A549 (cell line): ENCODE measurements around the gene UBQLN3. TPM values are rescaled to one million over a fixed set of nuclear protein-coding genes. Genes with fewer than 3 reads are reported as not detected.
A peak's percentile ranks its signal among the peaks of the same experiment; 100 is the strongest.

Experiments
- ATAC-seq, 2 experiments: fragments of 200-7000 bp in 1 of 2; fragments of >200 bp in 1 of 2; cut with Nextera tagmentation in 1 of 2; cut with Tn5 transposase in 1 of 2; 3 replicates each; pipeline versions ENCODE4 v1.8.0 to v1.9.1; 2018 to 2020; ENCODE audit warnings: mild to moderate bottlenecking in 1 of 2, moderate library complexity in 1 of 2
- CTCF ChIA-PET: fragments of 300-600 bp; sonication (Branson Sonifier 250); formaldehyde crosslinking; extraction: SDS; loops from one replicate; lab custom pipeline; 2021; ENCODE audit warnings: antibody characterized with exemption, inconsistent platforms; lab: Yijun Ruan, JAX
- POLR2A ChIA-PET: fragments of 350-600 bp; formaldehyde crosslinking; extraction: SDS; loops from one replicate; lab custom pipeline; 2021; ENCODE audit warnings: antibody characterized with exemption, inconsistent platforms; lab: Yijun Ruan, JAX
- DNase-seq, 2 experiments: peaks; one replicate each; pipeline versions ENCODE4 v3.0.0 to v3.0.0-alpha.2; 2011 to 2016; ENCODE audit warnings: low read depth in 1 of 2, low spot score in 1 of 2
- FAIRE-seq: peaks from 2 replicates; lab custom pipeline; 2011; peaks lifted over from hg19 to GRCh38; lab: Jason Lieb, UNC
- H3K27ac ChIP-seq, 2 experiments: fragments of >200 bp; sonication (Bioruptor Twin); formaldehyde crosslinking; 3 replicates each; pipeline ENCODE4 v1.5.1; 2016 to 2017
- H3K4me1 ChIP-seq: fragments of >200 bp; sonication (Bioruptor Twin); formaldehyde crosslinking; 3 replicates; pipeline ENCODE4 v1.6.1; 2016
- H3K4me2 ChIP-seq: fragments of >200 bp; sonication (Bioruptor Twin); formaldehyde crosslinking; 3 replicates; pipeline ENCODE4 v1.6.1; 2016
- H3K4me3 ChIP-seq: fragments of >200 bp; sonication (Bioruptor Twin); formaldehyde crosslinking; 3 replicates; pipeline ENCODE4 v1.5.1; 2016
- H3K9me3 ChIP-seq: fragments of >200 bp; sonication (Bioruptor Twin); formaldehyde crosslinking; 3 replicates; pipeline ENCODE4 v1.6.1; 2016
- CHD2 ChIP-seq: fragments of 150-350 bp; IDR thresholded peaks from 2 replicates; pipeline ENCODE4 v1.6.1; 2014; ENCODE audit warnings: low read length; ENCODE audit not compliant: partially characterized antibody
- EHF ChIP-seq: fragments of 250-450 bp; sonication (Bioruptor Pico); IDR thresholded peaks from 2 replicates; pipeline ENCODE4 v1.5.0; 2020; ENCODE audit warnings: mild to moderate bottlenecking
- EP300 ChIP-seq, 2 experiments: fragments of >200 bp; sonication (Bioruptor Twin); formaldehyde crosslinking; IDR thresholded peaks; 2 replicates in 1 of 2; 3 replicates in 1 of 2; pipeline ENCODE4 v1.6.1; 2016 to 2017
- FOSB ChIP-seq: fragments of 250-450 bp; sonication (Bioruptor Pico); IDR thresholded peaks from 2 replicates; pipeline ENCODE4 v1.5.0; 2020; ENCODE audit warnings: mild to moderate bottlenecking, moderate library complexity
- FOSL2 ChIP-seq, 2 experiments: fragments of 450-650 bp in 1 of 2; fragments of >200 bp in 1 of 2; sonication (Bioruptor Twin) in 1 of 2; formaldehyde crosslinking; IDR thresholded peaks; 2 replicates each; pipeline versions ENCODE4 v1.5.0 to v1.6.1; 2016 to 2020; ENCODE audit warnings: mild to moderate bottlenecking in 1 of 2, moderate library complexity in 1 of 2
- FOXS1 ChIP-seq: fragments of 250-450 bp; sonication (Bioruptor Pico); IDR thresholded peaks from 2 replicates; pipeline ENCODE4 v1.5.0; 2020; ENCODE audit warnings: mild to moderate bottlenecking, moderate library complexity
- GATA3 ChIP-seq: IDR thresholded peaks from 2 replicates; pipeline ENCODE4 v1.6.1; 2012; ENCODE audit warnings: borderline replicate concordance
- HDAC2 ChIP-seq: fragments of 200-600 bp; sonication (generic); IDR thresholded peaks from 2 replicates; pipeline ENCODE4 v1.6.1; 2016
- HEYL ChIP-seq: fragments of 250-450 bp; sonication (Bioruptor Pico); IDR thresholded peaks from 2 replicates; pipeline ENCODE4 v1.8.0; 2021; ENCODE audit warnings: mild to moderate bottlenecking, moderate library complexity
- HOXB5 ChIP-seq: fragments of 250-450 bp; sonication (Bioruptor Pico); IDR thresholded peaks from 2 replicates; pipeline ENCODE4 v1.5.0; 2020; ENCODE audit warnings: mild to moderate bottlenecking, moderate library complexity
- JUN ChIP-seq, 2 experiments: fragments of >200 bp; sonication (Bioruptor Twin); formaldehyde crosslinking; IDR thresholded peaks; 2 replicates in 1 of 2; 3 replicates in 1 of 2; pipeline ENCODE4 v1.6.1; 2016 to 2017
- JUNB ChIP-seq: fragments of >200 bp; sonication (Bioruptor Twin); formaldehyde crosslinking; IDR thresholded peaks from 2 replicates; pipeline ENCODE4 v1.6.1; 2016
- MAFK ChIP-seq: fragments of 450-650 bp; IDR thresholded peaks from 2 replicates; pipeline ENCODE4 v1.6.1; 2014; ENCODE audit not compliant: partially characterized antibody
- NFE2L2 ChIP-seq: fragments of 150-350 bp; conservative IDR thresholded peaks from 2 replicates; pipeline ENCODE4 v1.6.1; 2014; ENCODE audit warnings: low read length
- NR3C1 ChIP-seq: fragments of >200 bp; sonication (Bioruptor Twin); formaldehyde crosslinking; IDR thresholded peaks from 3 replicates; pipeline ENCODE4 v1.6.1; 2017
- PHF8 ChIP-seq: fragments of 200-600 bp; sonication (generic); IDR thresholded peaks from 2 replicates; pipeline ENCODE4 v1.6.1; 2016; ENCODE audit warnings: low read depth, mild to moderate bottlenecking, antibody characterized with exemption, moderate library complexity, borderline replicate concordance
- POLR2A ChIP-seq: IDR thresholded peaks from 2 replicates; pipeline ENCODE4 v1.6.1; 2012; ENCODE audit warnings: mild to moderate bottlenecking, low read length
- RFX5 ChIP-seq: fragments of 450-650 bp; IDR thresholded peaks from 2 replicates; pipeline ENCODE4 v1.7.1; 2014; ENCODE audit warnings: antibody characterized with exemption, mild to moderate bottlenecking, moderate library complexity
- RNF2 ChIP-seq: fragments of 200-600 bp; sonication (generic); IDR thresholded peaks from 2 replicates; pipeline ENCODE4 v1.6.1; 2016; ENCODE audit warnings: low read depth, mild to moderate bottlenecking, antibody characterized with exemption, moderate library complexity, borderline replicate concordance
- SMC3 ChIP-seq: fragments of >200 bp; sonication (Bioruptor Twin); formaldehyde crosslinking; IDR thresholded peaks from 3 replicates; pipeline ENCODE4 v1.6.1; 2018; ENCODE audit warnings: inconsistent platforms
- SREBF2 ChIP-seq: fragments of 450-650 bp; IDR thresholded peaks from 2 replicates; pipeline ENCODE4 v1.6.1; 2014; ENCODE audit warnings: mild to moderate bottlenecking, moderate library complexity
- TFCP2L1 ChIP-seq: fragments of 250-450 bp; sonication (Bioruptor Pico); IDR thresholded peaks from 2 replicates; pipeline ENCODE4 v1.5.0; 2021; ENCODE audit warnings: mild to moderate bottlenecking
- ZC3H11A ChIP-seq: fragments of 450-650 bp; IDR thresholded peaks from 2 replicates; pipeline ENCODE4 v1.6.1; 2014; ENCODE audit warnings: antibody characterized with exemption, mild to moderate bottlenecking
- ZFP36 ChIP-seq: fragments of 450-650 bp; IDR thresholded peaks from 2 replicates; pipeline ENCODE4 v1.6.1; 2014; ENCODE audit warnings: borderline replicate concordance; ENCODE audit not compliant: partially characterized antibody
- ZSCAN20 ChIP-seq: fragments of 250-450 bp; sonication (Bioruptor Pico); IDR thresholded peaks from 2 replicates; pipeline ENCODE4 v1.8.0; 2022; ENCODE audit warnings: mild to moderate bottlenecking, moderate library complexity
- WGBS: methylation state at CpG from one replicate; pipeline ENCODE4 v1.1.6; 2017; ENCODE audit errors: missing lambda C conversion rate; 5-methylcytosine and 5-hydroxymethylcytosine counted together
- polyA plus RNA-seq, 4 experiments: library from polyadenylated mRNA; depleted of rRNA in 3 of 4; stranded (reverse); fragments of >200 nt; fragmentation: RNase III in 1 of 4; extraction: RNeasy Plus Mini Kit Qiagen cat#74134 plus additional on column Dnase treatment in 1 of 4; gene quantifications; 2 replicates in 3 of 4; 3 replicates in 1 of 4; pipeline ENCODE4 v1.2.3, GENCODE V29; 2011 to 2017
- TF ChIP-seq, protein P1 (sequence below): fragments of >200 bp; sonication (Bioruptor Twin); formaldehyde crosslinking; IDR thresholded peaks from 3 replicates; pipeline ENCODE4 v1.5.1; 2016
- TF ChIP-seq, protein P2 (sequence below): fragments of >200 bp; sonication (Bioruptor Twin); formaldehyde crosslinking; IDR thresholded peaks from 3 replicates; pipeline ENCODE4 v1.6.1; 2016

UBQLN3 gene
- polyA plus RNA-seq, 2 of the 4 experiments (the other 2 are of a cell fraction), result not detected

DNA sequence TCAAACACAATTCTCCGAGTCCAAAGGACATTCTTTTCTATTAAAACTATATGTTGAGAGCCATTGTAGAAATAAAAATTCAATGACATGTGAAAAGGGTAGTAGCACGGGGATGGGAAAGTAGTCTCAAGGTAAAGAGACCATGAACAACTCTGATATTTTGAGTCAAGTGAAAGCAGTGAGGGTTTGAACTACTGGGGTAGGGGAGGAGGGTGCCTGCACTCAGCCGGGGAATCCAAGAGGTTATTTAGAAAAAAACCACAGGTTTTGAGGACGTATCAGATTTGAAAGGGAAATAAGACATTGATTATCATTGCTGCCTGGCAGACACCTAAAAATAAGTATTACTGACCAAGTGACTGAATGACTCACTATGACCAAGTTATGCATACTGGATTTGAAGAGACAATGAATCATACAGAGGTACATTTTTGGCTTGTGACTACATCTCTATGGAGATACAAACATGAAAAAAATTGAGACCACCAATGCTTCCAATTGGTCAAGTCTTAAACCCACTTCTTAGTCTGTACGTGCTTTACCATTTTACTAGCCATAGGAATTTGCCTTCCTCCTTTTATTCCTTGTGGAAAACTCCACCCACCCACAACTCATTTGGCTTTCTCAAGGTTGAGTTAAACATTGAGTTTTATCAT is 40.8 kb upstream of the UBQLN3 start:
- Histone ChIP-seq H3K4me1 (peaks cover 10% of the 10 kb centered on the region), H3K4me3 (no peak overlapping the region), H3K27ac (no peak overlapping the region), H3K9me3 (no peaks in the 10 kb centered on the region), H3K4me2 (peak overlapping the region; percentile 41)
- POLR2A ChIA-PET, result no interaction called here
- CTCF ChIA-PET, result interaction anchor here (0.8 kb wide), 1 partner anchor 46 kb away, joined by 3 read pairs; the partner anchor contains the start of gene TRIM6
- DNase-seq (peak in 1 of 2 experiments; percentile 21), ATAC-seq (peak; percentile 77 to 89; a peak in 5 of 6 replicates), FAIRE-seq (no peak)
- WGBS, result 21% methylated on average over 5 of the region's 5 CpGs
- TF ChIP-seq JUNB (peak; percentile 36; the same call in 1 of the 2 replicates), NFE2L2 (no peak), FOSL2 (IDR thresholded peaks at IDR 0.05) (peak; percentile 51), FOSL2 (CRISPR knock-in tag; IDR thresholded peaks at IDR 0.05) (peak; percentile 73), GATA3 (no peak)

DNA sequence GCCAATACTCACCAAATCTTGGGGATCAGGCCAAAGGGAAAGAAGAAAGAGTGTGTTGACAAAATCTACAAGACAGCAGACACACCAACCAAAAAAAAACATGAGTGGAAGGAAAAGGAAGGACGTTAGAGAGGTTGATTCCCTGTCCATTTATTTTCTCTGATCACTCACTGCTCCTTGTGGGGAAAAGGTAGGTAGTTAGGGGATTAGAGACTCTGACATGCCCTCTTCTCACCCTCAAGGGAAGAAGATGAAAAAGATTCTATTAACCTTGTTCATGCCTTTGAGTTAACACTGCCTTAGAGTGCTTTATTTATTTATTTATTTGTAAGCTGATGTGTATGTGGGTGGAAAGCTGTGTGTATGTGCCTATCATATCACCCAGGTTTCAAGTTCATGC is 38.7 kb upstream of the UBQLN3 start, which contains the start of gene OR52H1:
Gene OR52H1, minus strand, starts transcription at position 101 of the 400 bp plus-strand sequence. CDS start 3,035 bp downstream, outside the sequence.
- TF ChIP-seq RFX5, result no peak
- no peak for TF ChIP-seq EHF (CRISPR knock-in tag)
- no peak for TF ChIP-seq PHF8
- no peak for TF ChIP-seq FOXS1 (CRISPR knock-in tag)
- TF ChIP-seq EP300 (IDR thresholded peaks at IDR 0.05), result no peak
- TF ChIP-seq ZC3H11A, result no peak
- TF ChIP-seq HOXB5, result no peak
- no peak for TF ChIP-seq RNF2
- TF ChIP-seq, protein P1, sequence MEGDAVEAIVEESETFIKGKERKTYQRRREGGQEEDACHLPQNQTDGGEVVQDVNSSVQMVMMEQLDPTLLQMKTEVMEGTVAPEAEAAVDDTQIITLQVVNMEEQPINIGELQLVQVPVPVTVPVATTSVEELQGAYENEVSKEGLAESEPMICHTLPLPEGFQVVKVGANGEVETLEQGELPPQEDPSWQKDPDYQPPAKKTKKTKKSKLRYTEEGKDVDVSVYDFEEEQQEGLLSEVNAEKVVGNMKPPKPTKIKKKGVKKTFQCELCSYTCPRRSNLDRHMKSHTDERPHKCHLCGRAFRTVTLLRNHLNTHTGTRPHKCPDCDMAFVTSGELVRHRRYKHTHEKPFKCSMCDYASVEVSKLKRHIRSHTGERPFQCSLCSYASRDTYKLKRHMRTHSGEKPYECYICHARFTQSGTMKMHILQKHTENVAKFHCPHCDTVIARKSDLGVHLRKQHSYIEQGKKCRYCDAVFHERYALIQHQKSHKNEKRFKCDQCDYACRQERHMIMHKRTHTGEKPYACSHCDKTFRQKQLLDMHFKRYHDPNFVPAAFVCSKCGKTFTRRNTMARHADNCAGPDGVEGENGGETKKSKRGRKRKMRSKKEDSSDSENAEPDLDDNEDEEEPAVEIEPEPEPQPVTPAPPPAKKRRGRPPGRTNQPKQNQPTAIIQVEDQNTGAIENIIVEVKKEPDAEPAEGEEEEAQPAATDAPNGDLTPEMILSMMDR, result no peak
- no peak for TF ChIP-seq MAFK
- TF ChIP-seq POLR2A, result no peak
- no peak for TF ChIP-seq TFCP2L1 (CRISPR knock-in tag)
- TF ChIP-seq HEYL (CRISPR knock-in tag), result no peak
- no peak for TF ChIP-seq FOSB (CRISPR knock-in tag)
- TF ChIP-seq SMC3, result no peak
- DNase-seq, result no peak
- H3K27ac ChIP-seq, result no peak within 1 kb of the TSS
- no peak within 1 kb of the TSS for H3K4me3 ChIP-seq
- no peak for FAIRE-seq
- no peak within 1 kb of the TSS for H3K4me2 ChIP-seq
- WGBS, result 3% methylated on average over 1 of the region's 1 CpG
- no peaks in the 10 kb centered on the region for H3K9me3 ChIP-seq
- ATAC-seq, result no peak
- ChIA-PET CTCF (no interaction called here), POLR2A (no interaction called here)
- H3K4me1 ChIP-seq, result peaks cover 10% of the 10 kb centered on the region

DNA sequence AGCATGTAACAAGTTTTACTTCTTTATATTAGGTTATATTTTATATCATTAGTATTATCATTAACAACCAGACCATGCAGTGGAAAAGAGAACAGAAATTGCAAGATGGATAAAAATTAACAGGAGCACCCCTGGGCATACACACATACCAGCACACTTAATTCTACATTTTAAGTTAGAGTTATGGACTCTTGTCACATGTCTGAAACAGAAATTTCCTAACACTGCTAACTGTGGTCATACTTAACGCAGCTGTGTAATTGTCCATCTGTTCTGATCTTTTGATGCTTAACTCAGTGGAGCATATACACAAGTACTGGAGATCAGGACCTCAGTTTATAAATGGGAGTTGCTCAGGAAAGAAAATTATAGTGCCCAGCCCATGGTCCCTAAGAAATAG is 38.2 kb upstream of the UBQLN3 start:
- CTCF ChIA-PET, result no interaction called here

More for the DNA sequence above, 38.2 kb upstream of the UBQLN3 start:
- no peak overlapping the region for H3K4me3 ChIP-seq
- H3K27ac ChIP-seq, result no peak overlapping the region
- H3K4me2 ChIP-seq, result no peak overlapping the region
- H3K4me1 ChIP-seq, result peaks cover 10% of the 10 kb centered on the region
- ATAC-seq (no peak), FAIRE-seq (no peak)
- H3K9me3 ChIP-seq, result no peaks in the 10 kb centered on the region
- POLR2A ChIA-PET, result no interaction called here
- 93% methylated on average over 1 of the region's 1 CpG for WGBS
- TF ChIP-seq, protein P2, sequence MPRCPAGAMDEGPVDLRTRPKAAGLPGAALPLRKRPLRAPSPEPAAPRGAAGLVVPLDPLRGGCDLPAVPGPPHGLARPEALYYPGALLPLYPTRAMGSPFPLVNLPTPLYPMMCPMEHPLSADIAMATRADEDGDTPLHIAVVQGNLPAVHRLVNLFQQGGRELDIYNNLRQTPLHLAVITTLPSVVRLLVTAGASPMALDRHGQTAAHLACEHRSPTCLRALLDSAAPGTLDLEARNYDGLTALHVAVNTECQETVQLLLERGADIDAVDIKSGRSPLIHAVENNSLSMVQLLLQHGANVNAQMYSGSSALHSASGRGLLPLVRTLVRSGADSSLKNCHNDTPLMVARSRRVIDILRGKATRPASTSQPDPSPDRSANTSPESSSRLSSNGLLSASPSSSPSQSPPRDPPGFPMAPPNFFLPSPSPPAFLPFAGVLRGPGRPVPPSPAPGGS, result no peak
- TF ChIP-seq RNF2, result no peak
- no peak for TF ChIP-seq JUN (IDR thresholded peaks at IDR 0.05)
- TF ChIP-seq NR3C1, result no peak
- no peak for TF ChIP-seq SMC3
- TF ChIP-seq ZSCAN20 (CRISPR knock-in tag), result no peak
- TF ChIP-seq HDAC2, result no peak
- no peak for TF ChIP-seq ZFP36
- TF ChIP-seq FOSB (CRISPR knock-in tag), result no peak
- no peak for TF ChIP-seq GATA3
- TF ChIP-seq CHD2, result no peak
- no peak for TF ChIP-seq HOXB5
- TF ChIP-seq SREBF2, result no peak
- TF ChIP-seq, protein P1, result no peak
- TF ChIP-seq JUNB, result no peak
- TF ChIP-seq, all 56 proteins: peak for 0
- DNase-seq, result no peak
